Stromal cell of bone marrow (primary cell): Measurements from ENCODE around the gene TRPM2.

Experiments
- DNase-seq: peaks from one replicate; pipeline ENCODE4 v3.0.0-alpha.2; 2012; ENCODE audit warnings: low read depth

The TRPM2 gene

GRCh38 chr21:44322621-44323325 lies 30.6 kb upstream of the TRPM2 start:
- DNase-seq = no peak

- no peak for DNase-seq
Observed at GRCh38 chr21:44323591-44323990, 29.8 kb upstream of the TRPM2 start.

- no peak for DNase-seq
Observed at GRCh38 chr21:44324106-44324853, 29.1 kb upstream of the TRPM2 start.

- DNase-seq = no peak
Observed at GRCh38 chr21:44324854-44325107, 28.6 kb upstream of the TRPM2 start.

GRCh38 chr21:44325386-44326271 lies 27.8 kb upstream of the TRPM2 start:
- no peak for DNase-seq

GRCh38 chr21:44326272-44326647 lies 27.2 kb upstream of the TRPM2 start:
- no peak for DNase-seq

GRCh38 chr21:44326716-44327602 lies 26.5 kb upstream of the TRPM2 start:
- no peak for DNase-seq

- DNase-seq = no peak
Observed at GRCh38 chr21:44327603-44327974, 25.8 kb upstream of the TRPM2 start.

- DNase-seq = no peak
Observed at GRCh38 chr21:44328242-44328895, 25.1 kb upstream of the TRPM2 start.

- DNase-seq = no peak
Observed at GRCh38 chr21:44329086-44329889, 24.1 kb upstream of the TRPM2 start.

- no peak for DNase-seq
Observed at GRCh38 chr21:44329971-44330681, 23.3 kb upstream of the TRPM2 start.

- no peak for DNase-seq
Observed at GRCh38 chr21:44330698-44331097, 22.7 kb upstream of the TRPM2 start.

GRCh38 chr21:44331209-44331608 lies 22.2 kb upstream of the TRPM2 start:
- DNase-seq = no peak

- no peak for DNase-seq
Observed at GRCh38 chr21:44331650-44332307, 21.6 kb upstream of the TRPM2 start.

GRCh38 chr21:44332383-44332782 lies 21.0 kb upstream of the TRPM2 start:
- no peak for DNase-seq

- DNase-seq = no peak
Observed at GRCh38 chr21:44332965-44333364, 20.5 kb upstream of the TRPM2 start.

- no peak for DNase-seq
Observed at GRCh38 chr21:44333509-44334328, 19.7 kb upstream of the TRPM2 start.

- no peak for DNase-seq
Observed at GRCh38 chr21:44334329-44335030, 18.9 kb upstream of the TRPM2 start.
